GM21526 (cell line): ENCODE data around the gene NTN1.
"Not testable (repeated sequence)": the region's sequence is repeated elsewhere in the genome, so short reads cannot be mapped to it uniquely, and the experiment has no call there.

Experiments used
- ATAC-seq: cut with Tn5 transposase; IDR thresholded peaks from one replicate; pipeline ENCODE4 v1.9.1; 2021; ENCODE audit warnings: moderate library complexity; ENCODE audit not compliant: unreplicated experiment, low FRiP score

Gene NTN1

GRCh38 chr17:9150446-9151090 is 129.3 kb downstream of the NTN1 start:
- ATAC-seq, result no peak

- no peak for ATAC-seq
Measured at GRCh38 chr17:9151091-9151490, 129.8 kb downstream of the NTN1 start.

- ATAC-seq, result not testable (repeated sequence)
Measured at GRCh38 chr17:9151740-9152139, 130.4 kb downstream of the NTN1 start.

- ATAC-seq, result no peak
Measured at GRCh38 chr17:9158544-9159452, 137.5 kb downstream of the NTN1 start.

- ATAC-seq, result no peak
Measured at GRCh38 chr17:9162275-9162985, 141.1 kb downstream of the NTN1 start.

- no peak for ATAC-seq
Measured at GRCh38 chr17:9166788-9167187, 145.5 kb downstream of the NTN1 start.

GRCh38 chr17:9167379-9167778 is 146.1 kb downstream of the NTN1 start:
- ATAC-seq, result no peak

GRCh38 chr17:9169116-9169515 is 147.8 kb downstream of the NTN1 start:
- ATAC-seq, result no peak

GRCh38 chr17:9170336-9170735 is 149.0 kb downstream of the NTN1 start:
- no peak for ATAC-seq

- no peak for ATAC-seq
Measured at GRCh38 chr17:9170853-9171252, 149.5 kb downstream of the NTN1 start.

- ATAC-seq, result no peak
Measured at GRCh38 chr17:9173386-9173983, 152.2 kb downstream of the NTN1 start.

GRCh38 chr17:9174312-9174711 is 153.0 kb downstream of the NTN1 start:
- no peak for ATAC-seq

GRCh38 chr17:9174779-9175574 is 153.7 kb downstream of the NTN1 start:
- ATAC-seq, result no peak

GRCh38 chr17:9175700-9176467 is 154.6 kb downstream of the NTN1 start:
- ATAC-seq, result no peak

GRCh38 chr17:9177212-9177611 is 155.9 kb downstream of the NTN1 start:
- no peak for ATAC-seq

- no peak for ATAC-seq
Measured at GRCh38 chr17:9178319-9178718, 157.0 kb downstream of the NTN1 start.

GRCh38 chr17:9179602-9180001 is 158.3 kb downstream of the NTN1 start:
- no peak for ATAC-seq

- no peak for ATAC-seq
Measured at GRCh38 chr17:9181640-9182039, 160.3 kb downstream of the NTN1 start.

- ATAC-seq, result no peak
Measured at GRCh38 chr17:9183306-9183705, 162.0 kb downstream of the NTN1 start.
